Activated CD4-positive, CD25-positive, alpha-beta regulatory T cell treated with anti-CD3 and anti-CD28 coated beads, Interleukin-2, amount 50 U/mL, for 16 hours (primary cell): ENCODE results near the gene GNPTG.

ENCODE experiments used
- DNase-seq: peaks from one replicate; pipeline ENCODE4 v3.0.0-alpha.2; 2020; ENCODE audit warnings: low read depth, low spot score

The GNPTG gene

GRCh38 chr16:1347286-1347855 lies 4.4 kb upstream of the GNPTG start:
- no peak for DNase-seq

GRCh38 chr16:1347962-1348361 lies 3.8 kb upstream of the GNPTG start:
- DNase-seq: no peak

GRCh38 chr16:1348441-1348840 lies 3.3 kb upstream of the GNPTG start:
- DNase-seq: no peak

GRCh38 chr16:1348926-1349325 lies 2.8 kb upstream of the GNPTG start:
- DNase-seq: no peak

GRCh38 chr16:1349351-1349750 lies 2.4 kb upstream of the GNPTG start:
- no peak for DNase-seq

- no peak for DNase-seq
Measured at GRCh38 chr16:1349951-1350350, 1.8 kb upstream of the GNPTG start.

- no peak for DNase-seq
Measured at GRCh38 chr16:1350691-1351090, 1.0 kb upstream of the GNPTG start.

GRCh38 chr16:1351215-1351581 lies 533 bp upstream of the GNPTG start:
- no peak for DNase-seq

- no peak for DNase-seq
Measured at GRCh38 chr16:1354815-1355540, 3.2 kb downstream of the GNPTG start.

- no peak for DNase-seq
Measured at GRCh38 chr16:1355591-1355990, 3.9 kb downstream of the GNPTG start.

GRCh38 chr16:1356061-1356900 lies 4.5 kb downstream of the GNPTG start:
- DNase-seq: no peak

GRCh38 chr16:1357906-1358566 lies 6.3 kb downstream of the GNPTG start:
- no peak for DNase-seq

GRCh38 chr16:1361685-1362360 lies 10.1 kb downstream of the GNPTG start:
- no peak for DNase-seq

- no peak for DNase-seq
Measured at GRCh38 chr16:1362807-1363206, 11.1 kb downstream of the GNPTG start.

- DNase-seq: no peak
Measured at GRCh38 chr16:1363501-1364041, 11.8 kb downstream of the GNPTG start.

- DNase-seq: no peak
Measured at GRCh38 chr16:1364510-1364909, 12.8 kb downstream of the GNPTG start.

- no peak for DNase-seq
Measured at GRCh38 chr16:1366060-1366711, 14.5 kb downstream of the GNPTG start.

GRCh38 chr16:1366712-1367299 lies 15.1 kb downstream of the GNPTG start:
- DNase-seq: no peak

- no peak for DNase-seq
Measured at GRCh38 chr16:1367486-1368174, 15.9 kb downstream of the GNPTG start.
